GM12872 (cell line): ENCODE data around the gene S100A4.

ENCODE experiments used
- CTCF ChIP-seq: IDR thresholded peaks from 3 replicates; pipeline ENCODE4 v1.5.1; 2011; ENCODE audit warnings: low read depth, mild to moderate bottlenecking, low read length, moderate library complexity; ENCODE audit not compliant: insufficient read depth

The S100A4 gene

DNA sequence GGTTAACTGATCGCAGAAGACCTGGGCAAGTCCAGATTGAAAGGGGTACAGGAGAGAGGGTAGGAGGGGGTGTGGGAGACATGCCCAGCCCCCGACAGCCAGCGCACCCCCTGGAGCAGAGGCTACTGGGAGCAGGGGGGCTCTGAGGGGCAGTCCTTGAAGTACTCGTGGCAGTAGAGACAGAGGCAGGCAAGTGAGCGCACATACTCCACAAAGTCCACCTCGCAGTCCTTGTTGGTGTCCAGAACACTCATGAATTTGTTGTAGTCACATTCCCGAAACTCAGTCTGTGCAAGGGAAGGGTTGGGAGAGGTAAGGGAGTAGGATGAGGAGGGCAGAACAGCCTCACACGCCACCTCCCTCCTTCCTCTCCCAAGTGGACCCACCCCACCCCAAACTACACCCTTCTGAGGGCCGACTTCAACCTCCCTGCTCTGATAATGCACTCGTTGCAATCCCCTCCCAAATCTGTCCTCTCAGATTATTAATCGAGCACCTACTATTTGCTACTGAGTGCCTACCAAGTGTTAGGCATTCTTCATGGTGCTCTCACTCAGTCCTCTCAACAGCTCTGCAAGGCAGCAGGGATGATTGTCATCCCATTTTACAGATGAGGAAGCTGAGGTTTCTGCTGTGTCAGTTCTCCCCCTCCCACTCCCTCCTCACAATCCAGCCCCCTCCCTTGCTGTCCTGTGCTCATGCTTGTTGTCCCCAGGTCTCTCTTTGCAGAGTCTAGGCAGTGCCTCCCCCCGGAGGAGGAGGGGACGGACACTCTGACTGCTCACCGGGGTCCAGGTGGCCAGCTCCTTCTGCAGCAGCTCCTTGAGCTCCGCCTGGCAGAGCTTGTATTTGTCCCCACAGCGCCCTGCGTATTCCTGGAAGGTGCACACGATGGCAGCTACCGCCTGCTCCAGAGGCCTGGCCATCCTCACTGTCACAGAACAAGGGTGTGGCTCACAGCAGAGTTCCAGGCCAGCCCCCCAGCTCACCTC is 2.2 kb upstream of the S100A4 start:
- TF ChIP-seq CTCF: no peak

DNA sequence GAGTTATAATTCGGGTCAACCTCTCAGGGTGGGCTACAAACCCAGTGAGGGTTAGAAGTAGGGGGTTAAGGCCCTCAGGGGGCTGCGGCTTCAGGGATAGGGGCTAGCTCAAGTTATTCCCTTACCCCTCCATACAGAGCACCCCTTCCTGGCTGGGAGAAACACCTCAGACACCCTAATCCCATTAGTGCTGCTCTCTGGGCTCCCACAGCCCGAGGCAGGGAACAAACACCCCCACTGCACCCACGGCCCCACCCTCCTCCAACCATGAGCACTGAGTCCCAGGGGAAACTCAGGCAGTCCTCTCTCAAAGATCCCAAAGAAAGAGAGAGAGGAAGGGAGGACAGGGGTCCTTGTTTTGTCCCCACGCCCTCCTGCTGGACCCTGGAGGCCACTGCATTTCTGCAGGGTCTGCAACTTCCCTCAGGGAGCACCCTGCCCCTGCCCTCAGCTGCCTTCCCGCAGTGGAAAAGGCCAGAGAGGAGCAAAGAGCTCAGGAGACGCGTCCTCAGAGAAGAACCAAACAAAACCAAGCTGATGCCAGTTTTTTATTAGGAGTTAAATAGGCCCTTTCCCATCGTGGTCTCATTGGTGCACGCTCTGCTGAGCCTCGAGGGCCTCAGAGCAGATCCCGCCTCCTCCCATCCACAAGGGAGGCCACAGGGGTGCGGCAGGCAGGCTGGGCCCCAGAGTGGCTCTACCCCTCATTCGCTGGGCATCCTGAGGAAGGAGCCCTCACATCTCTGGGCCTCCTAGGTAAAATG is 1.4 kb upstream of the S100A4 start:
- TF ChIP-seq CTCF: no peak

- TF ChIP-seq CTCF: no peak
Observed at GRCh38 chr1:153546371-153546770, 765 bp upstream of the S100A4 start.

- TF ChIP-seq CTCF: no peak
Observed at GRCh38 chr1:153544453-153545066, 1.0 kb downstream of the S100A4 start.

DNA sequence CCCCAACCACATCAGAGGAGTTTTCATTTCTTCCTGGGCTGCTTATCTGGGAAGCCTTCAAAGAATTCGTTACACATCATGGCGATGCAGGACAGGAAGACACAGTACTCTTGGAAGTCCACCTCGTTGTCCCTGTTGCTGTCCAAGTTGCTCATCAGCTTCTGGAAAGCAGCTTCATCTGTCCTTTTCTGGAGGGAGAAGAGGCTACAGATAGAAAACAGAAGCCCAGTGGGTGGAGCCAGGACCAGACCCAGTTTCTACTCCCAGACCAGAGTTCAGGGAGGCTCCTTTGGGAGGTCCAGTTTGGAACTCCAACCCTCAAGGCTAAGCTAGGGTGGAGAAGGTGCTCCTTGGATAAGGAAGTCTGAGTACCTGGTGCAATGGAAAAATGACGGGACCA is 1.9 kb downstream of the S100A4 start:
- TF ChIP-seq CTCF: no peak

- no peak for TF ChIP-seq CTCF
Observed at GRCh38 chr1:153542956-153543711, 2.5 kb downstream of the S100A4 start.
